Measurements from ENCODE around the gene FBN2.

DNA sequence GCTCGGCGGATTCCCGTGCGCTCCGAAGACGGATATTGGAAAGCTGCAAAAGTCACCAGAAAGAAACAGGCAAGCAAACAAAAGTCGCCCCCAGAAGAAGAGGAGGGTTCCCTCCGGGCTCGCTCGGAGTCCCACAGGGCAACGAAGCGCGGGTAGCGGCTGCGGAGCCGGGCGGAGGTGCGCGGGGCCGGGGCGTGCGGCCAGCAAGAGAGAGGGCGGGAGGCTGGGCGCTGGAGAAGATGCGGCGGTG lies at the start of gene FBN2:
- TF ChIP-seq, protein P1, sequence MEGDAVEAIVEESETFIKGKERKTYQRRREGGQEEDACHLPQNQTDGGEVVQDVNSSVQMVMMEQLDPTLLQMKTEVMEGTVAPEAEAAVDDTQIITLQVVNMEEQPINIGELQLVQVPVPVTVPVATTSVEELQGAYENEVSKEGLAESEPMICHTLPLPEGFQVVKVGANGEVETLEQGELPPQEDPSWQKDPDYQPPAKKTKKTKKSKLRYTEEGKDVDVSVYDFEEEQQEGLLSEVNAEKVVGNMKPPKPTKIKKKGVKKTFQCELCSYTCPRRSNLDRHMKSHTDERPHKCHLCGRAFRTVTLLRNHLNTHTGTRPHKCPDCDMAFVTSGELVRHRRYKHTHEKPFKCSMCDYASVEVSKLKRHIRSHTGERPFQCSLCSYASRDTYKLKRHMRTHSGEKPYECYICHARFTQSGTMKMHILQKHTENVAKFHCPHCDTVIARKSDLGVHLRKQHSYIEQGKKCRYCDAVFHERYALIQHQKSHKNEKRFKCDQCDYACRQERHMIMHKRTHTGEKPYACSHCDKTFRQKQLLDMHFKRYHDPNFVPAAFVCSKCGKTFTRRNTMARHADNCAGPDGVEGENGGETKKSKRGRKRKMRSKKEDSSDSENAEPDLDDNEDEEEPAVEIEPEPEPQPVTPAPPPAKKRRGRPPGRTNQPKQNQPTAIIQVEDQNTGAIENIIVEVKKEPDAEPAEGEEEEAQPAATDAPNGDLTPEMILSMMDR (IDR thresholded peaks at IDR 0.05; ENCODE audit: borderline replicate concordance, extremely low read depth, low read length, poor library complexity, severe bottlenecking): no peak
- no peak for TF ChIP-seq EZH2 (IDR thresholded peaks at IDR 0.05; ENCODE audit: borderline replicate concordance, low read depth, low read length, severe bottlenecking)

Measured in DND-41 (cell line).